OCI-LY3 (cell line): ENCODE measurements around the gene AXIN1.

Source experiments
- H2AFZ ChIP-seq: fragments of 200-600, 300-600 bp; shearing (Covaris generic); 2 replicates; pipeline ENCODE4 v1.6.0; 2014; ENCODE audit warnings: antibody characterized with exemption, low read depth, low read length
- H3K27ac ChIP-seq: fragments of 200-600, 300-600 bp; sonication (generic); 2 replicates; pipeline ENCODE4 v1.5.1; 2014; ENCODE audit warnings: mild to moderate bottlenecking, low read length, moderate library complexity, mixed read lengths
- H3K27me3 ChIP-seq: fragments of 200-600, 300-600 bp; sonication (generic); 2 replicates; pipeline ENCODE4 v1.6.1; 2014; ENCODE audit warnings: low read depth, low read length, mixed read lengths
- H3K36me3 ChIP-seq: fragments of 200-600, 300-600 bp; sonication (generic); replicated peaks from 2 replicates; pipeline ENCODE3; 2014; ENCODE audit warnings: low read depth, low read length, mixed read lengths
- H3K4me1 ChIP-seq: fragments of 300-600, 200-600 bp; sonication (generic); 2 replicates; pipeline ENCODE4 v1.6.1; 2014; ENCODE audit warnings: low read length, mixed read lengths
- H3K4me2 ChIP-seq: fragments of 200-600, 300-600 bp; sonication (generic); 2 replicates; pipeline ENCODE4 v1.6.1; 2014; ENCODE audit warnings: low read length, mixed read lengths
- H3K4me3 ChIP-seq: fragments of 300-600, 200-600 bp; sonication (generic); 2 replicates; pipeline ENCODE4 v1.5.1; 2014; ENCODE audit warnings: antibody characterized with exemption, mild to moderate bottlenecking, low read length, moderate library complexity
- H3K79me2 ChIP-seq: fragments of 300-600, 200-600 bp; shearing (Covaris generic); 2 replicates; pipeline ENCODE4 v1.6.1; 2014; ENCODE audit warnings: mild to moderate bottlenecking, low read length, mixed read lengths
- H3K9ac ChIP-seq: fragments of 300-600, 200-600 bp; shearing (Covaris generic); 2 replicates; pipeline ENCODE4 v1.6.0; 2014; ENCODE audit warnings: mild to moderate bottlenecking, low read length, moderate library complexity
- H3K9me3 ChIP-seq: fragments of 200-600, 300-600 bp; shearing (Covaris generic); 2 replicates; pipeline ENCODE4 v1.6.1; 2014; ENCODE audit warnings: low read length, mixed read lengths; ENCODE audit not compliant: insufficient read depth
- H4K20me1 ChIP-seq: fragments of 200-600, 300-600 bp; sonication (generic); 2 replicates; pipeline ENCODE4 v1.6.1; 2016; ENCODE audit warnings: low read length, mixed read lengths; ENCODE audit not compliant: insufficient read depth
- EZH2phosphoT487 ChIP-seq: fragments of 200-600 bp; shearing (Covaris generic); IDR thresholded peaks from 2 replicates; pipeline ENCODE4 v1.6.1; 2018; ENCODE audit warnings: antibody characterized with exemption, mixed run types, low read depth
- TF ChIP-seq, protein P1 (sequence below): fragments of 200-600, 300-600 bp; sonication (generic); IDR thresholded peaks from 2 replicates; pipeline ENCODE4 v1.5.1; 2014; ENCODE audit warnings: antibody characterized with exemption, low read length, low read depth

The AXIN1 gene

DNA sequence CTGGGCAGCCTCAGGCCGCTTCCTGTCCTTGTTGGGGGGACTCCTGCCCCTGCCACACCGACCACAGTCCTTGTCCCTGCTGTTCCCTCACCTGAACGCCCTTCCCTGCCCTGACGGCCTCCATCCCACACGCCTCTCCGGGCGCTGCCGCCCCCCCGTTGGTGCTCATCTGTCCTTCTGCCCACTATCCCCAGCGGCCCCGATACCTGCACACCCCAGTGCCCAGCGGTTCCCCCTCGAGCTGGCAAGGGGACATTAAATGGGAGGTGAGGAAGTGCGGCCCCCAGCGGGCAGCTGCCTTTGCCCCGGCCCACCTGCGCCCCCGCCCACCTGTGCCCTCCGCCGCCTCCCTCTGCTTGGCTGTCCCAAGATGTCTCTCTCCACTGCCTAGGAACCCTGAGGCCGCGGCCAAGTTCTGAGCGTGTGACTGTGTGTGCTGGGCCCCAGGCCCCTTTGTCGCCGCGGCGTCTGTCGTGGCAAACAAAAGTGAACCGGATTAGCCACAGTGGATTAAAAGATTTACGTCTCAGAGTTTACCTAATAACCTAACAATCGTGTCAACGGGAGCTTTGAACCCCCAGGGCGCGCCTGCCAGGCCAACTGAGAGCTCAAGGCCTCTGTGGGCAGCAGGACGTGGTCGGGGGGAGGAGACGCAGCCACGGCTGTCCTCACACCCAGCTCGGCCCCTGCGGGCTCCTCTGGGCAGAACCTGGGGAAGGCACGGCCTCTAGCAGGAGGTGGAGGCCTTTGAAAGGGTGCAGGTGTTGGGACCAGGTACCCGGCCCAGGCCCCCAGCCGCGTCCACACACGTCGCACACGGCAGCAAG, 7.6 kb upstream of the AXIN1 start:
- TF ChIP-seq, protein P1, sequence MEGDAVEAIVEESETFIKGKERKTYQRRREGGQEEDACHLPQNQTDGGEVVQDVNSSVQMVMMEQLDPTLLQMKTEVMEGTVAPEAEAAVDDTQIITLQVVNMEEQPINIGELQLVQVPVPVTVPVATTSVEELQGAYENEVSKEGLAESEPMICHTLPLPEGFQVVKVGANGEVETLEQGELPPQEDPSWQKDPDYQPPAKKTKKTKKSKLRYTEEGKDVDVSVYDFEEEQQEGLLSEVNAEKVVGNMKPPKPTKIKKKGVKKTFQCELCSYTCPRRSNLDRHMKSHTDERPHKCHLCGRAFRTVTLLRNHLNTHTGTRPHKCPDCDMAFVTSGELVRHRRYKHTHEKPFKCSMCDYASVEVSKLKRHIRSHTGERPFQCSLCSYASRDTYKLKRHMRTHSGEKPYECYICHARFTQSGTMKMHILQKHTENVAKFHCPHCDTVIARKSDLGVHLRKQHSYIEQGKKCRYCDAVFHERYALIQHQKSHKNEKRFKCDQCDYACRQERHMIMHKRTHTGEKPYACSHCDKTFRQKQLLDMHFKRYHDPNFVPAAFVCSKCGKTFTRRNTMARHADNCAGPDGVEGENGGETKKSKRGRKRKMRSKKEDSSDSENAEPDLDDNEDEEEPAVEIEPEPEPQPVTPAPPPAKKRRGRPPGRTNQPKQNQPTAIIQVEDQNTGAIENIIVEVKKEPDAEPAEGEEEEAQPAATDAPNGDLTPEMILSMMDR = no peak
- no peak for TF ChIP-seq EZH2phosphoT487

GRCh38 chr16:359067-359763, 6.7 kb upstream of the AXIN1 start:
- Histone ChIP-seq H3K9me3 (no peaks in the 10 kb centered on the region), H3K36me3 (no peaks in the 10 kb centered on the region), H3K4me3 (no peak overlapping the region), H3K27ac (no peak overlapping the region), H3K27me3 (no peaks in the 10 kb centered on the region), H2AFZ (no peak overlapping the region), H4K20me1 (no peaks in the 10 kb centered on the region), H3K79me2 (no peaks in the 10 kb centered on the region), H3K4me2 (no peak overlapping the region), H3K4me1 (no peaks in the 10 kb centered on the region; the same call in 1 of the 2 replicates), H3K9ac (no peak overlapping the region)
- TF ChIP-seq EZH2phosphoT487 = no peak

More for the DNA sequence above, 7.6 kb upstream of the AXIN1 start:
- Histone ChIP-seq H3K9me3 (no peaks in the 10 kb centered on the region), H4K20me1 (no peaks in the 10 kb centered on the region), H2AFZ (no peak overlapping the region), H3K27ac (no peak overlapping the region), H3K9ac (no peak overlapping the region), H3K79me2 (no peaks in the 10 kb centered on the region), H3K27me3 (no peaks in the 10 kb centered on the region), H3K36me3 (no peaks in the 10 kb centered on the region), H3K4me3 (no peak overlapping the region), H3K4me1 (no peaks in the 10 kb centered on the region; the same call in 1 of the 2 replicates), H3K4me2 (no peak overlapping the region)

DNA sequence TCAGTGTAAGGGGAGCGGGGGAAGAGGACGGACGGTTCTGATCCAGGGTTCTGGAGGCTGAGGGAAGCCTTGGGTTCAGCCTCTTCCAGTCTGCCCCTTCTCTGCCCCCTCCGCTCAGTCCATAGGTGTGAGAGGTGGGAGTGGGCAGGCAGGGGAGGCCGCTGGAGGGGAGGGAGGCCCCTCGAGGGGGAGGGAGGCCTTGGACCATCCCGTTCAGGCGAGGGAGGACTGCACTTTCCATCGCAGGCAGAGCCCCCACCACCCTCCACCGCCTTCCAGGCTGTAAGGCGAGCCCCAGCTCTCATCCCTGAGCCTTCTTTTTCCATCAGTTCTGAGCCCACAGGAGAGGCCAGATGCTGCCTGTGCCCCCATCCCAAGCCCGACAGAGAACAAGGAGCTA, 4.2 kb upstream of the AXIN1 start:
- Histone ChIP-seq H3K4me2 (no peak overlapping the region), H4K20me1 (no peaks in the 10 kb centered on the region), H3K9me3 (no peaks in the 10 kb centered on the region), H3K4me1 (peaks cover 3% of the 10 kb centered on the region; the same call in 1 of the 2 replicates), H3K36me3 (no peaks in the 10 kb centered on the region), H3K9ac (no peak overlapping the region), H3K4me3 (no peak overlapping the region), H3K79me2 (peaks cover 4% of the 10 kb centered on the region; the same call in 1 of the 2 replicates), H3K27ac (no peak overlapping the region), H3K27me3 (no peaks in the 10 kb centered on the region), H2AFZ (no peak overlapping the region)
- no peak for TF ChIP-seq EZH2phosphoT487
- TF ChIP-seq, protein P1 = no peak

GRCh38 chr16:354971-355461, 2.5 kb upstream of the AXIN1 start:
- Histone ChIP-seq H3K27me3 (no peaks in the 10 kb centered on the region), H3K79me2 (peaks cover 21% of the 10 kb centered on the region), H4K20me1 (peaks cover 5% of the 10 kb centered on the region; the same call in 1 of the 2 replicates), H3K9ac (no peak overlapping the region), H3K4me1 (peaks cover 5% of the 10 kb centered on the region), H3K36me3 (peaks cover 6% of the 10 kb centered on the region), H2AFZ (no peak overlapping the region), H3K9me3 (no peaks in the 10 kb centered on the region), H3K27ac (no peak overlapping the region), H3K4me3 (no peak overlapping the region), H3K4me2 (no peak overlapping the region)
- TF ChIP-seq, protein P1 = no peak
- TF ChIP-seq EZH2phosphoT487 = no peak
